ENCODE results near the gene SPDYA.

DNA sequence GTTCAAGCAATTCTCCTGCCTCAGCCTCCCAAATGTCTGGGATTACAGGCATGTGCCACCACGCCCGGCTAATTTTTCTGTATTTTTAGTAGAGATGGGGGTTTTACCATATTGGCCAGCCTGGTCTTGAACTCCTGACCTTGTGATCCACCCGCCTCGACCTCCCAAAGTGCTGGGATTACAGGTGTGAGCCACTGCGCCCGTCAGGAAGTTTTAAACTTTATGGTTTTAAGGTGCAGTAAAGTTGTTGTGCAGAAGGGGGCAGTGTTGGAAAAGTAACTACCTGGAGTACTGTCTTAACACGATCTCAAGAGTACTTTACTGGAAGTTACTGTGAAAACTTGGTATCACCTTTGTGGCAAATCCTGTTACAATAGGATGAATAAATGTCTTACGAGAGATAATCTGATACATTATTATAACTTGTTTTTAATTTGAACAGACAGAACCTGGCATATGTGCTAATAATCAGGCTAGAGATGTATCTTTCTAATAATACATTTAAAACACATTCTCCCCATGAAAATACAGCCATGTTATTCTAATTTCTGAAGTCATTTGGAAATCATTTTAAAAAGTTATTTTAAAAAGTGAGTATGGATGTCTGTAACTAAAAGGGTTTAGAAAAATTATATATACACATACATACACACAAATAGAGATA lies 10.8 kb downstream of the SPDYA start:
- TF ChIP-seq POLR2AphosphoS5 (IDR thresholded peaks at IDR 0.05) (peak; percentile 13), POLR2A (IDR thresholded peaks at IDR 0.05) (no peak)
- TF ChIP-seq, protein P1, sequence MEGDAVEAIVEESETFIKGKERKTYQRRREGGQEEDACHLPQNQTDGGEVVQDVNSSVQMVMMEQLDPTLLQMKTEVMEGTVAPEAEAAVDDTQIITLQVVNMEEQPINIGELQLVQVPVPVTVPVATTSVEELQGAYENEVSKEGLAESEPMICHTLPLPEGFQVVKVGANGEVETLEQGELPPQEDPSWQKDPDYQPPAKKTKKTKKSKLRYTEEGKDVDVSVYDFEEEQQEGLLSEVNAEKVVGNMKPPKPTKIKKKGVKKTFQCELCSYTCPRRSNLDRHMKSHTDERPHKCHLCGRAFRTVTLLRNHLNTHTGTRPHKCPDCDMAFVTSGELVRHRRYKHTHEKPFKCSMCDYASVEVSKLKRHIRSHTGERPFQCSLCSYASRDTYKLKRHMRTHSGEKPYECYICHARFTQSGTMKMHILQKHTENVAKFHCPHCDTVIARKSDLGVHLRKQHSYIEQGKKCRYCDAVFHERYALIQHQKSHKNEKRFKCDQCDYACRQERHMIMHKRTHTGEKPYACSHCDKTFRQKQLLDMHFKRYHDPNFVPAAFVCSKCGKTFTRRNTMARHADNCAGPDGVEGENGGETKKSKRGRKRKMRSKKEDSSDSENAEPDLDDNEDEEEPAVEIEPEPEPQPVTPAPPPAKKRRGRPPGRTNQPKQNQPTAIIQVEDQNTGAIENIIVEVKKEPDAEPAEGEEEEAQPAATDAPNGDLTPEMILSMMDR (IDR thresholded peaks at IDR 0.05): peak in 3 of 4 experiments; percentile 57 to 72 (median 61)

Data from prostate gland (tissue), 2 donors.